Retinal pigment epithelial cell (primary cell): ENCODE data around the gene RAB13.

Experiments
- DNase-seq: peaks from one replicate; pipeline ENCODE4 v3.0.0-alpha.2; 2010; ENCODE audit warnings: low read depth
- H3K4me3 ChIP-seq: 2 replicates; pipeline ENCODE4 v1.5.1; 2011; ENCODE audit warnings: mild to moderate bottlenecking, low read length, control low read depth, moderate library complexity
- CTCF ChIP-seq: conservative IDR thresholded peaks from 2 replicates; pipeline ENCODE4 v1.5.1; 2011; ENCODE audit warnings: low read depth, low read length, control low read depth, inconsistent platforms

RAB13 gene

GRCh38 chr1:153938996-153939395, 47.1 kb downstream of the RAB13 start:
- TF ChIP-seq CTCF, result no peak
- no peak overlapping the region for H3K4me3 ChIP-seq
- DNase-seq, result no peak

GRCh38 chr1:153937331-153937730, 48.8 kb downstream of the RAB13 start:
- DNase-seq, result no peak
- H3K4me3 ChIP-seq, result no peak overlapping the region
- TF ChIP-seq CTCF, result no peak

GRCh38 chr1:153936011-153936802, 49.9 kb downstream of the RAB13 start:
- DNase-seq, result no peak
- TF ChIP-seq CTCF, result no peak

GRCh38 chr1:153934746-153935145, 51.4 kb downstream of the RAB13 start:
- no peak for TF ChIP-seq CTCF
- no peak for DNase-seq
- H3K4me3 ChIP-seq, result no peak overlapping the region

More at GRCh38 chr1:153936011-153936802, 49.9 kb downstream of the RAB13 start:
- no peak overlapping the region for H3K4me3 ChIP-seq

- no peak for TF ChIP-seq CTCF
- DNase-seq, result no peak
- H3K4me3 ChIP-seq, result no peak overlapping the region
Observed at GRCh38 chr1:153933955-153934354, 52.2 kb downstream of the RAB13 start.

GRCh38 chr1:153933430-153933829, 52.7 kb downstream of the RAB13 start:
- TF ChIP-seq CTCF, result no peak
- no peak overlapping the region for H3K4me3 ChIP-seq
- no peak for DNase-seq
